Muscle of leg (tissue), 11 donors: ENCODE data around the gene RGS16. TPM values are rescaled to one million over a fixed set of nuclear protein-coding genes. Genes with fewer than 3 reads are reported as not detected.

ENCODE experiments used
- DNase-seq: peaks from one replicate; pipeline ENCODE4 v3.0.0; 2013
- H3K27ac ChIP-seq: one replicate; pipeline ENCODE4 v1.5.1; 2013; ENCODE audit warnings: mild to moderate bottlenecking, low read length, control low read depth
- H3K27me3 ChIP-seq: one replicate; pipeline ENCODE4 v1.6.1; 2013; ENCODE audit warnings: low read length; ENCODE audit not compliant: control insufficient read depth, insufficient read depth
- H3K36me3 ChIP-seq: one replicate; pipeline ENCODE4 v1.6.1; 2013; ENCODE audit warnings: low read length; ENCODE audit not compliant: control insufficient read depth, insufficient read depth
- H3K4me1 ChIP-seq: one replicate; pipeline ENCODE4 v1.6.1; 2013; ENCODE audit warnings: low read length; ENCODE audit not compliant: control insufficient read depth, insufficient read depth
- H3K4me3 ChIP-seq: one replicate; pipeline ENCODE4 v1.5.1; 2013; ENCODE audit warnings: low read length, control low read depth
- H3K9me3 ChIP-seq: replicated peaks from 2 replicates; pipeline ENCODE4 v1.6.1; 2013; ENCODE audit warnings: low read depth, low read length; ENCODE audit not compliant: control insufficient read depth
- WGBS: methylation state at CpG from one replicate; pipeline ENCODE4 v1.1.5; 2013; ENCODE audit warnings: missing lambda C conversion rate; ENCODE audit not compliant: insufficient coverage; 5-methylcytosine and 5-hydroxymethylcytosine counted together
- polyA plus RNA-seq, 8 donors: library from polyadenylated mRNA; unstranded; fragments of 120-200 nt; gene quantifications; one replicate each; pipeline versions ENCODE4 v1.2.1 to v1.2.3, GENCODE V29; 2013; ENCODE audit warnings: inconsistent platforms in 1 of 8, low replicate concordance in 1 of 8; ENCODE audit not compliant: insufficient read length in 8 of 8, insufficient read depth in 1 of 8
- total RNA-seq: library from RNA; stranded (reverse); fragments of 120-200 nt; gene quantifications from one replicate; pipeline ENCODE4 v1.2.4, GENCODE V29; 2013

Gene RGS16
- total and polyA plus RNA-seq, 9 donors, result 5.4 to 17.4 (median 9.2) TPM

DNA sequence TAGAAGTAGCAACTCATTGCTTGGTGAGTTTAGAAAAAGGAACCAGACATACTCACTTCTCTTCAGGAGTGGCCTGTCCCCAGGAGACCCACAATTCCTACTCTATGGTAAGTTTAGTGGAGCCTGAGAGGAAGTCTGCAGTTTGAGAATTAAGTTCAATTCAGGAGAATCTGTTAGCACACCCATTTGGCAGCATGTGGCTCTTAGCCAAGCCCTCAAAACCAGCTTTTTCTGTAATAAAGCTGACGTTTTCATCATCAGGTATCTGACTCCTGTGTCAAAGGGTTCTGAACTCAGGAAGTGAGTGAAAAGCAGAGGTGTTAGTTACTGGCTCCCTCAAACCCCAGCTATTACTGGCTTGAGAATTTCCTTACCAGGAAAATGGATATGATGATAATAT lies 20.4 kb upstream of the RGS16 start:
- no CpG with 5 or more reads among the region's 1 CpG for WGBS

DNA sequence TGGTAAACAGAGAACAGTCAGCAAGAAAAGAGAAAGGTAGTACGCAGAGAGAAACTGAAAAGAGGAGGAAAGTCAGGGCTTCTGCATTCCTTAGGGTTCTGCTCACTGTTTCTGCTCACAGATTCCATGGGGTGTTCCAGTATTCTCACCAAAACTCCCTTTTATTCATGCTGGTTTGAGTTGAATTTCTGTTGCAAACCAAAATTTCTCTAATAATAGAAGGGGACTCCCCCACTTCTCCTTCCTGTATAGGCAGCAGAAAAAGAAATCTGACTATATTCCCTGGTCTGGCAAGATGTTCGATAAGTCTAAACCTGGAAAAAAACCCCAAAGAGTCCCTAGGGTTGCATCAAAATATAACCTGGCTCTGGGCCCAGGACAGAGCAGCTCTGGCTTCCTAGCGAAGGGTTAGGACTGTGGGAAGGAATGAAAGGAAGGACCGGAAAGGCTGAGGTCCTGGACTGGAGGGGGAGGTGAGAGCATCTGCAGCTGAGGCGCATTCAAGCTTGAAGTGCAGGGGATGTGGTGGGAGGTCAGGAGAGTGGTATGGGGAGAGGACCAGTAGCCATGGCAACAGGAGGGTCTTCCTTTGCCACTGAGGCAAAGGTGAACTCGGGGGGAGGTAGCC lies 18.8 kb upstream of the RGS16 start:
- Histone ChIP-seq H3K4me3 (no peak overlapping the region), H3K4me1 (peaks cover 25% of the 10 kb centered on the region), H3K36me3 (no peaks in the 10 kb centered on the region), H3K9me3 (no peaks in the 10 kb centered on the region), H3K27ac (peak overlapping the region; percentile 82), H3K27me3 (no peaks in the 10 kb centered on the region)
- 22% methylated on average over 5 of the region's 6 CpGs for WGBS
- DNase-seq, result peak; percentile 96

More for the DNA sequence above, 20.4 kb upstream of the RGS16 start:
- no peak for DNase-seq
- Histone ChIP-seq H3K36me3 (no peaks in the 10 kb centered on the region), H3K4me1 (peaks cover 26% of the 10 kb centered on the region), H3K9me3 (no peaks in the 10 kb centered on the region), H3K4me3 (no peak overlapping the region), H3K27me3 (no peaks in the 10 kb centered on the region), H3K27ac (no peak overlapping the region)

DNA sequence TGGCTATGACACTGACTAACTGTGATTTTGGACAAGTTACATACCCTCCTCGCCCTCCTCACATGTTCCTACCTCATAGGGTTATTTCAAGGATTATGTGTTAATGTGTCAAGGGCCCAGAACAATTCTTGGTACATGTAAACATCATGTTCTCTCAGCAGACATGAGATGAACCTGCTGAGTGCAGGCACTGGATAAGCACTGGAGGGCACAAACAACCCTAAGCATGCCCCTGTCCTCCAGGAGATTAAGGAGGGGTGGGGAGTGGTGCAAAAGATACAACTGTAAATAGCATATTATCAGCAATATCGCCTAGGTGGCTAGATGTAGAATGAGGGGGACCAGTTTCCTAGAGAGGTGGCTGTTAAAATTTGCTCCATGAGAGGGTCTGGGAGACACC lies 17.7 kb upstream of the RGS16 start:
- Histone ChIP-seq H3K9me3 (no peaks in the 10 kb centered on the region), H3K27ac (no peak overlapping the region), H3K4me1 (peaks cover 31% of the 10 kb centered on the region), H3K4me3 (no peak overlapping the region), H3K27me3 (no peaks in the 10 kb centered on the region), H3K36me3 (no peaks in the 10 kb centered on the region)
- DNase-seq, result no peak
- no CpG with 5 or more reads among the region's 2 CpGs for WGBS

DNA sequence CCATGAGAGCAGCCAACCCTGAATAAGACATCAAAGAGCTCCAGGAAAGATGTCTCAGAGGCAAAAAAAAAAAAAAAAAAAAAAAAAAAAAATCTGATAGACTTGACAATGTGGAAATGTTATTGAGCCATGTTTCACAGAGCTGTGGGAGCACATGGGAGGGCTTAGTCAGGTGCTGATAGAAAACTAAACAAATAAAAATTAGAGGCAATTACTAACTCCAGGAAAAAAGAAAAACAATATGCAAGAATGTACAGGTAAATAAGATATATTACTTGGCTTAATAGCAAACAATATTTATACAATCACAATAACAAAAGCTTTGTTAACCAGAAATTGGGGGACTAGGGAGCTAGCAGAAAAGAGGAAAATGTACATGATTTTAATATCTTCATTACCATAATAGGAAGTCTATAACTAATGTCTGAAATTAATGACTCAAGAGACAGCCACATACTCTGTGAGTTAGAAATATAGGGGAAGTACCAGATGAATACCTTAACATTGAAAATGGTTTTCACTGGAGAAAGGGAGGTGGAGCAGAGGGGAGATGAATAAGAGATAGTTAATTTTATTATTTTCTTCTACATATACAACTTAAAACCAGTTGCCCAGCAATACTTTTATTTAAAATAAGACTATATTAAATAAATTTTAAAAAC lies 16.9 kb upstream of the RGS16 start:
- H3K9me3 ChIP-seq, result no peaks in the 10 kb centered on the region

DNA sequence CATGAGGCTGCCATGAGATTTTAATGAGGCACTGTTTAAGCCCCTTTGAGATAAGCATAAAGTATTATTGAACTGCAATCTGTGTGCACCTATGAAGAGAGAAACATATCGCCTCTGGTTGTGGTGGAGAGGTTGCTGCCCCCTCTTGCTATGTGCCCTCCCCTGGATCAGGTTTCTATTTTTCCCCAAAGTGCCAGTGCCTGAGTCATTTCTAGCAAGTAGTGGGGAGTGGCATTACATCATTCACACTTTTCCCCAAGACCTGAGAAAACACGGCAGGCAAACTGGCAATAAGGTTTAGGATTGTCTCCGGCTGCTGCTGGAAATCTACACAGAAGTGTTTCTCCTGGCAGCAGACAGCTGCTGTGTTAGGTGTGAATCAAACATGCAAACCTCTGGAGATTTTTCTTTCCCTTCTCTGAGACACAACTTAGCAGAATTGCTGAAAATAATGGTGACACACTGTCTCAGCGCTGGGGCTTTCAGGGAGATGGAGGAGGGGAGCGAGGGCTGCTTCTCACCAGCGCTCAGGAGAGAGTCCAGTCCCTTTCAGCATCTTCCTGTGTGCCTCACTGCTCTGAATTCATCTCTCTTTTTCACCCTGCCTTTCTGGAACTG lies 13.7 kb upstream of the RGS16 start:
- Histone ChIP-seq H3K36me3 (no peaks in the 10 kb centered on the region), H3K27ac (peak overlapping the region; percentile 71), H3K9me3 (no peaks in the 10 kb centered on the region), H3K4me1 (peaks cover 40% of the 10 kb centered on the region), H3K4me3 (no peak overlapping the region), H3K27me3 (no peaks in the 10 kb centered on the region)
- 20% methylated on average over 1 of the region's 6 CpGs for WGBS
- peak; percentile 78 for DNase-seq

More for the DNA sequence above, 16.9 kb upstream of the RGS16 start:
- H3K4me3 ChIP-seq, result no peak overlapping the region
- no peaks in the 10 kb centered on the region for H3K27me3 ChIP-seq
- H3K27ac ChIP-seq, result no peak overlapping the region
- no peak for DNase-seq
- H3K4me1 ChIP-seq, result peaks cover 38% of the 10 kb centered on the region
- no peaks in the 10 kb centered on the region for H3K36me3 ChIP-seq

DNA sequence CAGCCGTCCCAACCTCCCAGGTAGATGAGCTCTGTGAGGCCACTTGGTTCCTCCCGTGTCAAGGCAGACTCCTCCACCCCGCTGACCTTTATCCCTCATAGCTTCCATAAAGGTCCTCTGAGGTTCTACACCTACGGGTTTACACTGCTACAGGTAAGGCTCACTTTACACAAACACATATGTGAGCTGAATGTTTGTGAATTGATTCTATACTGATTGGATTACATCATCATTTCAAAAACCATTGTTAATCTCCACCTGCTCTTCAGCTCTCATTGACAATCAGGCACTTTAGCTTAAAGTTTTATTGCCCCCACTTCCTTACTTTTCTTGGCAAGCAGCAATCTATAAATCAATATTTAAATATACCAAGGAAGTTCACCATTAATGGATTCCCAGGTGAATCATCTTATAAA lies 12.8 kb upstream of the RGS16 start:
- H3K4me1 ChIP-seq, result peaks cover 45% of the 10 kb centered on the region
- no peak overlapping the region for H3K4me3 ChIP-seq
- H3K27ac ChIP-seq, result peak overlapping the region; percentile 25
- H3K9me3 ChIP-seq, result no peaks in the 10 kb centered on the region
- WGBS, result 67% methylated on average over 1 of the region's 4 CpGs
- H3K36me3 ChIP-seq, result no peaks in the 10 kb centered on the region
- H3K27me3 ChIP-seq, result no peaks in the 10 kb centered on the region
- no peak for DNase-seq

DNA sequence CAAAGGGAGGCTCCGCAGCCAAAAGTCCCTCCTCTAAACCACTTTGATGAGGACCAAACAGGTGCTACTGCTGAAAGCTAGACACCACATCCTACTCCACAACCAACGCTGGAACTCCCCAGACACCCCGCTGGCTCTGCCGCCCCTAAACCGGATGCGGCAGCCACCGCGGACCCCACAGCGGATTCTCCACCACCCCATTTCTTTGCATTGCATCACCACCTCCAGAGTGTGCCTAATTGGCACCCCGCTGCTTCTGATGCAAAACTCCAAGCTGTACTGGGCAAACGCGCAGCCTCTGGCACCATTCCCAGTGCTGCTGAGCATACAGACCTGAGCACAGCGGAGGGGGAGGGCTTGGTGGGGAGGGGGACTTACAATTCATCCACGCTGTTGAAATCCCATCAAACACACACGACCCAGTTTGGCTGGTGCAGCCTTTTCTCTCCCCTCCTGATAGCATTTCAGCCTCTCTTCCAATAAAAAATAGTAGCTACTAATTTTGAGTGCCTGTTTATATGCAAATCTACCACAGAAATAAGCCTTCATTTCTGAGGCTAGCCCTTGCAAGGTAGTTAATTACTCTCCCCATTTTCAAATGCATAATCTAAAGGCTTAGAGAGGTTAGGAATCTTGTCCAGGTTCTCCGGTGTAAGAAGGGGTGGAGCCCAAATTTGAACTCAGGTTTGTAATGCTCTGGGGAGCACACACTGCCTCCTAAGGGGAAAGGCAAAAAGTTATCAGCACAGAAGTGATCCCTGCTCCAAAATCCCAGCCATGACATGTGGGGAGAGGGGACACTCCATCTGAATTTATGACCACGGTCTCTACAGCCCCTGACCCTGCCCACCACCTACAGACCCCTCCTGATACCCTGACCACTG lies 12.2 kb upstream of the RGS16 start:
- Histone ChIP-seq H3K36me3 (no peaks in the 10 kb centered on the region), H3K9me3 (no peaks in the 10 kb centered on the region), H3K4me1 (peaks cover 51% of the 10 kb centered on the region), H3K27me3 (no peaks in the 10 kb centered on the region), H3K27ac (peak overlapping the region; percentile 99), H3K4me3 (peak overlapping the region; percentile 61)
- 8% methylated on average over 10 of the region's 17 CpGs for WGBS
- DNase-seq, result peak; percentile 86

DNA sequence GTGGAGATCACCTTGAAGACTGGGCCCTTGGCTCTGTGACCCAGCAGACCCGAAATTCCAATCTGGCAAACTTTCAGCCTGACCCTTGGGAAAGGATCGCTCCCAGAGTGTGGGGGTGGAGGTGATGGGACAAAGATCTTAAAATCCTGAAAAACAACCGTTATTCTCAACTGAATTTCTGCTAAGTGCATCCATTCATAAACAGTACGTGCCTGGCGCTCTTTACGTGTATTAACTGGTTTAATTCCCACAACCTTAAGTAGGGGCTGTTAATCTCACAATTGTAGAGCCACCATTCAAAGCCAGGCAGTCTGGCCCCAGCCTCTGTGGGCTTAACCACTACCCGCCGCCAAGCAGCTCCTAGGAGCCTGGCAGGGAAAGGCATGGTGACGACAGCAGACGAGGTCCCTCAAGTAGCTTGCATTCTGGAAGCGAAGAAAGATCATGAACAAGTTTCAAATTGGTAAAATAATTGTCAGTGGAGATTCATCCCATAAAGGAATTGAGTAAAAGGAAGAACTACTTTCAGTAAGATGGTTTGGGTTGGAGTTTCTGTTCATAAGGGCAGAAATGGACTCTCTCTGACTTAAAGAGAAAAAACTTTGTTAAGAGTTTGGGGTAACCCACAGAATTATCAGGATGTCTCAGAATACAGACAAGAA lies 11.4 kb upstream of the RGS16 start:
- Histone ChIP-seq H3K27me3 (no peaks in the 10 kb centered on the region), H3K27ac (peak overlapping the region; percentile 99), H3K36me3 (no peaks in the 10 kb centered on the region), H3K4me3 (peak overlapping the region; percentile 61), H3K9me3 (no peaks in the 10 kb centered on the region), H3K4me1 (peaks cover 59% of the 10 kb centered on the region)
- DNase-seq, result peak; percentile 87
- 5% methylated on average over 4 of the region's 11 CpGs for WGBS

DNA sequence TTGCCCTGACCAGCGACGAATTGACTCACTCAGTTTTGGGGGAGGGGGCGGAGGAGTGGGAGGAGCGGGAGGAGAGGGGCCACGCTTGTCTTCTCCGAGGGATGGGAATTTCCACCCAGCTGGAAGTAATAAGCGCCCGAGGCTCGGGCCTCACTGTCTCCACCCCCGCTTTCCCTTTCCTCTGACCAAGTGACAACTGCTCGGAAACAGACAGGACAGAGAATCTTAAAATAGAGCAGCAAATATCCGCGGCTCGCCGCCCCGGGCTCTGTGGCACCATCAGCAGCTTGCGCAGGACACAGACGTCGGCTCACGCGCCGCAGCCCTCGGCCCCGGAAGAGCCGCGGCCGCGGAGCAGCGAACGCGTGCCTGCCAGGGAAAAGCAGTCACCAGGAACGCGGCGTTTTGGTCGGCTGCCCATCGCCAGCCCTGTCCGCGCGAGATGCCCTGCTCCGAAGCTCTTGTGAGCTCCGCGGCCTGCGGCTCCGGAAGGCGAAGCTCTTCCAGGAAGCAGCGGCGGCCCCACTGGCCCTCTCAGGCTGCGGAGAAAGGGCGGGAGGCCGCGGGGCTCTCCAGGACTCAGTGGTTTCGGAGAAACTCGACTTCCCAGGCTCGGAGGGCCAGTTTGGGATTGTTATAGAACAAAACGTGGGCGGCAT lies 10.7 kb upstream of the RGS16 start:
- peak; percentile 99 for DNase-seq
- Histone ChIP-seq H3K27ac (peak overlapping the region; percentile 99), H3K36me3 (no peaks in the 10 kb centered on the region), H3K4me3 (peak overlapping the region; percentile 61), H3K27me3 (no peaks in the 10 kb centered on the region), H3K4me1 (peaks cover 65% of the 10 kb centered on the region), H3K9me3 (no peaks in the 10 kb centered on the region)
- under 1% methylated on average over 49 of the region's 56 CpGs for WGBS
